Measurements from ENCODE around the gene NDUFS1. TPM values are rescaled to one million over a fixed set of nuclear protein-coding genes. Genes with fewer than 3 reads are reported as not detected.

NDUFS1 gene
- total and polyA plus RNA-seq, 10 of the 15 experiments (the other 5 are each of a cell fraction or from before 2014, with no cell fraction given): 62.6 to 108 (median 90.4) TPM

DNA sequence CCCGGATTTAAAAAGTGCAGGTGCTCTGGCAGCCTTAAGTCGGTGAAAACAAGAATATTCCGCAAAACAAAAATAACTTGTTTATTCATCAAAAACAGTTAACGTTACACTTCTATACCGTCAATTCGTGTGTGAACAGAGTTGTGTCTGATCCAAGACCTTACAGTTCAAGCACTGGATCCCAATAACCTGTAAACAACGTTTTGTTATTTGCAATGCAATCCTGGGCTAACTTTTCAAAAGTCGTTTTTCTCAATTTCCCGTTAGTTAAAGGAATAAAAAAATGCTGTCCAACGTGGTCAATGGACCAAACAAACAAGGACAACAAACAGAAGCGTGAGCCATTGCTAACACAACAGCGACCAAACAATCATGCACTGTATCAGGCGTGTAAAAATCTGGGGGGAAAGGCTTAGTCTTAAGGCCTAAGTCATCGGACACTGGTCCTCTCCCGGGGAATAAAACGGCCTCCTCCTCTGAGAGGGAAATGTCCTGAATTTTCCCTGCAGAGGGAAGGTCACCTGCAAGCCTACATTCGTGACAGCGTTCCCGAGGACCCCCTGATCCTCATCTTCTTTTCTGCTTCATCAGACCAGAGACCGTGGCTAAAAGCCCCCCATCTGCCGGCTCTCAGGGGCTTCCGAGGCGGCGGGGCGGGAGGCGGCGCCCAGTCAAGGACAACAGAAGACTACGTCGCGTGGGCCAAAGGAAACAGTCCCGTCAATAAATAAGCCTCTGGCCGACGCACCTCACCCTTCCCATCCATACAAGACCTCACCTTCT, 490 bp downstream of the NDUFS1 start (continued):
- TF ChIP-seq, protein P1, sequence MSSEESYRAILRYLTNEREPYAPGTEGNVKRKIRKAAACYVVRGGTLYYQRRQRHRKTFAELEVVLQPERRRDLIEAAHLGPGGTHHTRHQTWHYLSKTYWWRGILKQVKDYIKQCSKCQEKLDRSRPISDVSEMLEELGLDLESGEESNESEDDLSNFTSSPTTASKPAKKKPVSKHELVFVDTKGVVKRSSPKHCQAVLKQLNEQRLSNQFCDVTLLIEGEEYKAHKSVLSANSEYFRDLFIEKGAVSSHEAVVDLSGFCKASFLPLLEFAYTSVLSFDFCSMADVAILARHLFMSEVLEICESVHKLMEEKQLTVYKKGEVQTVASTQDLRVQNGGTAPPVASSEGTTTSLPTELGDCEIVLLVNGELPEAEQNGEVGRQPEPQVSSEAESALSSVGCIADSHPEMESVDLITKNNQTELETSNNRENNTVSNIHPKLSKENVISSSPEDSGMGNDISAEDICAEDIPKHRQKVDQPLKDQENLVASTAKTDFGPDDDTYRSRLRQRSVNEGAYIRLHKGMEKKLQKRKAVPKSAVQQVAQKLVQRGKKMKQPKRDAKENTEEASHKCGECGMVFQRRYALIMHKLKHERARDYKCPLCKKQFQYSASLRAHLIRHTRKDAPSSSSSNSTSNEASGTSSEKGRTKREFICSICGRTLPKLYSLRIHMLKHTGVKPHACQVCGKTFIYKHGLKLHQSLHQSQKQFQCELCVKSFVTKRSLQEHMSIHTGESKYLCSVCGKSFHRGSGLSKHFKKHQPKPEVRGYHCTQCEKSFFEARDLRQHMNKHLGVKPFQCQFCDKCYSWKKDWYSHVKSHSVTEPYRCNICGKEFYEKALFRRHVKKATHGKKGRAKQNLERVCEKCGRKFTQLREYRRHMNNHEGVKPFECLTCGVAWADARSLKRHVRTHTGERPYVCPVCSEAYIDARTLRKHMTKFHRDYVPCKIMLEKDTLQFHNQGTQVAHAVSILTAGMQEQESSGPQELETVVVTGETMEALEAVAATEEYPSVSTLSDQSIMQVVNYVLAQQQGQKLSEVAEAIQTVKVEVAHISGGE (CRISPR knock-in tag; IDR thresholded peaks at IDR 0.05): no peak
- no peak for TF ChIP-seq KLF5 (IDR thresholded peaks at IDR 0.05; ENCODE audit: partially characterized antibody)
- TF ChIP-seq ASH2L (IDR thresholded peaks at IDR 0.05; ENCODE audit: borderline replicate concordance, low read depth): 0 out of 2 replicates have a peak, but pooled peaks have one; percentile 70
- no peak; the same call in 1 of the 2 replicates for TF ChIP-seq ESRRA (IDR thresholded peaks at IDR 0.05; ENCODE audit: low read length)
- no peak for TF ChIP-seq MTA3 (IDR thresholded peaks at IDR 0.05; ENCODE audit: borderline replicate concordance, low read length)
- no peak for TF ChIP-seq SIX5 (IDR thresholded peaks at IDR 0.05; ENCODE audit: low read depth, low read length, severe bottlenecking)
- TF ChIP-seq MXI1 (IDR thresholded peaks at IDR 0.05; ENCODE audit: low read depth, low read length): peak; percentile 58; the same call in 1 of the 2 replicates
- no peak for TF ChIP-seq TCF3 (IDR thresholded peaks at IDR 0.05; ENCODE audit: borderline replicate concordance, insufficient read depth, low read depth, low read length)
- TF ChIP-seq RCOR1 (conservative IDR thresholded peaks at IDR 0.05; ENCODE audit: low read depth, low read length): no peak
- TF ChIP-seq YY1 (IDR thresholded peaks at IDR 0.05; ENCODE audit: low read depth, low read length): no peak
- TF ChIP-seq, protein P2, sequence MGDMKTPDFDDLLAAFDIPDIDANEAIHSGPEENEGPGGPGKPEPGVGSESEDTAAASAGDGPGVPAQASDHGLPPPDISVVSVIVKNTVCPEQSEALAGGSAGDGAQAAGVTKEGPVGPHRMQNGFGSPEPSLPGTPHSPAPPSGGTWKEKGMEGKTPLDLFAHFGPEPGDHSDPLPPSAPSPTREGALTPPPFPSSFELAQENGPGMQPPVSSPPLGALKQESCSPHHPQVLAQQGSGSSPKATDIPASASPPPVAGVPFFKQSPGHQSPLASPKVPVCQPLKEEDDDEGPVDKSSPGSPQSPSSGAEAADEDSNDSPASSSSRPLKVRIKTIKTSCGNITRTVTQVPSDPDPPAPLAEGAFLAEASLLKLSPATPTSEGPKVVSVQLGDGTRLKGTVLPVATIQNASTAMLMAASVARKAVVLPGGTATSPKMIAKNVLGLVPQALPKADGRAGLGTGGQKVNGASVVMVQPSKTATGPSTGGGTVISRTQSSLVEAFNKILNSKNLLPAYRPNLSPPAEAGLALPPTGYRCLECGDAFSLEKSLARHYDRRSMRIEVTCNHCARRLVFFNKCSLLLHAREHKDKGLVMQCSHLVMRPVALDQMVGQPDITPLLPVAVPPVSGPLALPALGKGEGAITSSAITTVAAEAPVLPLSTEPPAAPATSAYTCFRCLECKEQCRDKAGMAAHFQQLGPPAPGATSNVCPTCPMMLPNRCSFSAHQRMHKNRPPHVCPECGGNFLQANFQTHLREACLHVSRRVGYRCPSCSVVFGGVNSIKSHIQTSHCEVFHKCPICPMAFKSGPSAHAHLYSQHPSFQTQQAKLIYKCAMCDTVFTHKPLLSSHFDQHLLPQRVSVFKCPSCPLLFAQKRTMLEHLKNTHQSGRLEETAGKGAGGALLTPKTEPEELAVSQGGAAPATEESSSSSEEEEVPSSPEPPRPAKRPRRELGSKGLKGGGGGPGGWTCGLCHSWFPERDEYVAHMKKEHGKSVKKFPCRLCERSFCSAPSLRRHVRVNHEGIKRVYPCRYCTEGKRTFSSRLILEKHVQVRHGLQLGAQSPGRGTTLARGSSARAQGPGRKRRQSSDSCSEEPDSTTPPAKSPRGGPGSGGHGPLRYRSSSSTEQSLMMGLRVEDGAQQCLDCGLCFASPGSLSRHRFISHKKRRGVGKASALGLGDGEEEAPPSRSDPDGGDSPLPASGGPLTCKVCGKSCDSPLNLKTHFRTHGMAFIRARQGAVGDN (IDR thresholded peaks at IDR 0.05): no peak
- TF ChIP-seq BMI1 (IDR thresholded peaks at IDR 0.05; ENCODE audit: borderline replicate concordance): no peak
- TF ChIP-seq, protein P3, sequence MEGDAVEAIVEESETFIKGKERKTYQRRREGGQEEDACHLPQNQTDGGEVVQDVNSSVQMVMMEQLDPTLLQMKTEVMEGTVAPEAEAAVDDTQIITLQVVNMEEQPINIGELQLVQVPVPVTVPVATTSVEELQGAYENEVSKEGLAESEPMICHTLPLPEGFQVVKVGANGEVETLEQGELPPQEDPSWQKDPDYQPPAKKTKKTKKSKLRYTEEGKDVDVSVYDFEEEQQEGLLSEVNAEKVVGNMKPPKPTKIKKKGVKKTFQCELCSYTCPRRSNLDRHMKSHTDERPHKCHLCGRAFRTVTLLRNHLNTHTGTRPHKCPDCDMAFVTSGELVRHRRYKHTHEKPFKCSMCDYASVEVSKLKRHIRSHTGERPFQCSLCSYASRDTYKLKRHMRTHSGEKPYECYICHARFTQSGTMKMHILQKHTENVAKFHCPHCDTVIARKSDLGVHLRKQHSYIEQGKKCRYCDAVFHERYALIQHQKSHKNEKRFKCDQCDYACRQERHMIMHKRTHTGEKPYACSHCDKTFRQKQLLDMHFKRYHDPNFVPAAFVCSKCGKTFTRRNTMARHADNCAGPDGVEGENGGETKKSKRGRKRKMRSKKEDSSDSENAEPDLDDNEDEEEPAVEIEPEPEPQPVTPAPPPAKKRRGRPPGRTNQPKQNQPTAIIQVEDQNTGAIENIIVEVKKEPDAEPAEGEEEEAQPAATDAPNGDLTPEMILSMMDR (IDR thresholded peaks at IDR 0.05 in 2 of 3, conservative IDR thresholded peaks at IDR 0.05 in 1 of 3; ENCODE audit: control insufficient read depth in 2 of 3, extremely low read depth in 1 of 3, insufficient read depth in 1 of 3, low read depth in 3 of 3, low read length in 3 of 3): no peak
- TF ChIP-seq SUZ12 (IDR thresholded peaks at IDR 0.05; ENCODE audit: unreplicated experiment): no peak
- no peak for TF ChIP-seq MYB (IDR thresholded peaks at IDR 0.05; ENCODE audit: borderline replicate concordance, low read depth, low read length)
- no peak for TF ChIP-seq ZNF217 (IDR thresholded peaks at IDR 0.05)
- no peak for TF ChIP-seq NFXL1 (IDR thresholded peaks at IDR 0.05; ENCODE audit: borderline replicate concordance)
- peak; percentile 23; the same call in 1 of the 2 replicates for TF ChIP-seq IKZF1 (conservative IDR thresholded peaks at IDR 0.05)
- no peak for TF ChIP-seq ZZZ3 (IDR thresholded peaks at IDR 0.05; ENCODE audit: control insufficient read depth, insufficient read length, low read depth)
- no peak for TF ChIP-seq BACH1 (IDR thresholded peaks at IDR 0.05; ENCODE audit: borderline replicate concordance)
- no peak for TF ChIP-seq SMAD1 (IDR thresholded peaks at IDR 0.05; ENCODE audit: low read depth, partially characterized antibody)

Measured in GM12878 (cell line).